HL-60/S4 (cell line): ENCODE measurements around the gene ADAMTS2.

Source experiments
- in situ Hi-C: fragments of 300-500 bp; cut with MboI; formaldehyde crosslinking; loops from 2 replicates; pipeline ENCODE4 v1.14.3; 2022; ENCODE audit warnings: low sequenced_read_pairs

Gene ADAMTS2

GRCh38 chr5:179269781-179270543, 75.3 kb downstream of the ADAMTS2 start:
- in situ Hi-C loops = no loop called here

DNA sequence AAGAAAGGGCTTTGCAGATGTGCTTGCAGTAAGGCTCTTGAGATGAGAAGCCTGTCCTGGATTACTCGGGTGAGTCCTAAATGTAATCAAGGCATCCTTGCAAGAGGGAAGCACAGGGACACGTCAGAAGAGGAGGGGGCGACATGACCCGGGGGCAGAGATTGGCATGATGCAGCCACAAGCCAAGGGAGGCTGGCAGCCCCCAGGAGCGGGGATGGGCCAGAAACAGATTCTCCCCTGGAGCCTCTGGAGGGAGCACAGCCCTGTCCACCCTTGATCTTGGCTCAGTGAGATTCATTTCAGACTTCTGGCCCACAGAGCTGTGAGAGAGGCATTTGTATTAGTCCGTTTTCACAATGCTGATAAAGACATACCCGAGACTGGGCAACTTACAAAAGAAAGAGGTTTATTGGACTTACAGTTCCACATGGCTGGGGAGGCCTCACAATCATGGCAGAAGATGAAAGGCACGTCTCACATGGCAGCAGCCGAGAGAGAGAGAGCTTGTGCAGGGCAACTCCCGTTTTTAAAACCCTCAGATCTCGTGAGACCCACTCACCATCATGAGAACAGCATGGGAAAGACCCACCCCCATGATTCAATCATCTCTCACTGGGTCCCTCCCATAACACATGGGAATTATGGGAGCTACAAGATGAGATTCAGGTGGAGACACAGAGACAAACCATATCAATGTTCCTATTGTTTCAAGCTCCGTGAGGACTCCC, 76.1 kb downstream of the ADAMTS2 start:
- in situ Hi-C loops = no loop called here

GRCh38 chr5:179268399-179268952, 76.8 kb downstream of the ADAMTS2 start:
- in situ Hi-C loops = no loop called here

GRCh38 chr5:179267671-179268083, 77.6 kb downstream of the ADAMTS2 start:
- in situ Hi-C loops = no loop called here

DNA sequence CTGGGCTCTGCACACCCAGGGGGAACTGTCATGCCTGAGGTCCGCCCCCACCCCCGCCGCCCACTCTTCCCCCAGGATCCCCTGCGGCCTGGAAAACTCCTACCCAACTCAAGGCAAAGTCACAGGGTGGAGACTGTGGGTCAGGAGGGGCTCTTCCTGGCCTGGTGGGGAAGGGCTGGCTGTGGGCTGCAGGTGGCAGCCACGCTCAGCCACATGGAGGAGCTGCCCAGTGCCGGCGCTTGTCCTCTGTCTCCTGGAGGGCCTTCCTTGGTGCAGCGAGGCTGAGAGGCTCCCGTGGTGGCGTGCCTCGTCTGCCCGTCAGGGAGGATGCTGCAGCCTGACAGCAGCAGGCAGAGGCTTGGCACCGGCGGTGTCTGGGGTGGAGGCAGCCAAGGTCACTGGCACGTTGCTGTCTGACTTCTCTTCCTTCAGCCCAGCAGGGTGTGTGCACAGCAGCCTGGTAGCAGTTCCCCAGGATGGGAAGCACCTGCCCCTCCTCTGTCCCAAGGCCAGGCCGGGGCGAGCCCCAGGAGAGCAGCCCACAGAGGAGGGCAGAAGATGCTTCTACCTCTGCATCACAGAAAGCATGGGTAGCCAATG, 78.1 kb downstream of the ADAMTS2 start:
- in situ Hi-C loops = no loop called here

- in situ Hi-C loops = no loop called here
Observed at GRCh38 chr5:179266291-179267070, 78.8 kb downstream of the ADAMTS2 start.

GRCh38 chr5:179265514-179266290, 79.6 kb downstream of the ADAMTS2 start:
- in situ Hi-C loops = no loop called here

- in situ Hi-C loops = no loop called here
Observed at GRCh38 chr5:179264783-179265513, 80.3 kb downstream of the ADAMTS2 start.

DNA sequence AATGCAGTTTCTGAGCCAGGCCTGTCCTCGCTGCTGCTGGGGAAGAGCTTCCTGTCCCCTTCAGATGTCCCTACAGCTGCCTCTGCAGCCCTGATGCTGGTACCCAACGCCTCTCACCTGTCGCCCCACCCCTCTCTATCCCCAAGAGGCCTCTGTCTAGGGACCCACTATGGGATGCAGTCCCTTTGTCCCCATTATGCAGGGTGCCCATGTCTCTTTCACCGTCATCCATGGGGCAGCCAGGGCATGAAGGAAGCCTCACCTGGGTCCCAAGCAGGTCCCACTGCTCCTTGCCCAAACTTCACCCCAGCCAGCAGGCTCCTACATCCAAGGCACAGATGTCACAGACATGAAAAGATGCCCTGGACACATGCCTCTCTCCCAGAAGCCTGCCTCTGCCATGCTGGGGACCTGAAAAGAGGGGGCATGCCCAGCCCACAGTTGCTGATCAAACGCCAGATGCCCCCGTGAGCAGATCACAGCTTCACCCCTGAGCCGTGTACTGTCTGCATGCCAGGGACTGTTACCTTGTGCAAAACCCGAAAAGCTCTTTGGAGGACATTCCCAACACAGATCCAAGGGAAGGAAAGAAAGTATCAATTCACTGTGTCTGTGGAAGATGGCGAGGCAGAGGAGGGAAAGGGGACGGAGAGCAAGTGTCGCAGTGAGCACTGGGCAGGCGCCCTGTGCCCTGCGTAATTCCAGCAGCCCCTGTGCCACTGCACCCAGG, 81.0 kb downstream of the ADAMTS2 start:
- in situ Hi-C loops = no loop called here

- in situ Hi-C loops = no loop called here
Observed at GRCh38 chr5:179263391-179264052, 81.7 kb downstream of the ADAMTS2 start.

GRCh38 chr5:179262126-179262920, 82.9 kb downstream of the ADAMTS2 start:
- in situ Hi-C loops = no loop called here

GRCh38 chr5:179261301-179262125, 83.7 kb downstream of the ADAMTS2 start:
- in situ Hi-C loops = no loop called here

- in situ Hi-C loops = no loop called here
Observed at GRCh38 chr5:179260324-179261070, 84.8 kb downstream of the ADAMTS2 start.

DNA sequence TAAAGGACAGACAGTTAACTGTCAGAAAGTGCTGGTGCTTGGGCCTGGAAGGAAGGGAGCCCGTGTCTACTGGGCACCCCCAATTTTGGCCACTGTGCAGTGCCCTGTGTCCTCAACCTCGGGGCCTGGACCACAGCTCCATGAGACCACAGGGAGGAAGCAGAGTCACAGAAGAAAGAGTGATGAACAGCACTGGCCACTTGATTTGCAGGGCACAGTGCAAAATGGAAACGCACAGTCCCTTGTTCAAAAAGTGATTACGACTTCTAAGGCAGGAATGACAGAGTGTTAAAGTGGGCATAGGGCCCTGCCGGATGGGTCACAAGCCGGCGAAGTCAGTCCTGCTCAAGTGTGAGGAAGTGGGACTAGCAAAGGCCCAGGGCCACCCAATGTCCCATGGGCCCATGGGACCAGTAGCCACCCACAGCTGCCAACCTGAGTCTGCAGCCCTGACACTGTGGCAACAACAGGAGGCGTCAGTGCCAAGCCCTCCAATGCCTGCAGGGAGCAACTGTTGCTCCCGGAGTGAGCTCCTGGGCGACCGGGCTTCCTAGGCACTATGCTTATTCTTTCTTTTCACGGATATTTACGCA, 85.4 kb downstream of the ADAMTS2 start:
- in situ Hi-C loops = no loop called here

DNA sequence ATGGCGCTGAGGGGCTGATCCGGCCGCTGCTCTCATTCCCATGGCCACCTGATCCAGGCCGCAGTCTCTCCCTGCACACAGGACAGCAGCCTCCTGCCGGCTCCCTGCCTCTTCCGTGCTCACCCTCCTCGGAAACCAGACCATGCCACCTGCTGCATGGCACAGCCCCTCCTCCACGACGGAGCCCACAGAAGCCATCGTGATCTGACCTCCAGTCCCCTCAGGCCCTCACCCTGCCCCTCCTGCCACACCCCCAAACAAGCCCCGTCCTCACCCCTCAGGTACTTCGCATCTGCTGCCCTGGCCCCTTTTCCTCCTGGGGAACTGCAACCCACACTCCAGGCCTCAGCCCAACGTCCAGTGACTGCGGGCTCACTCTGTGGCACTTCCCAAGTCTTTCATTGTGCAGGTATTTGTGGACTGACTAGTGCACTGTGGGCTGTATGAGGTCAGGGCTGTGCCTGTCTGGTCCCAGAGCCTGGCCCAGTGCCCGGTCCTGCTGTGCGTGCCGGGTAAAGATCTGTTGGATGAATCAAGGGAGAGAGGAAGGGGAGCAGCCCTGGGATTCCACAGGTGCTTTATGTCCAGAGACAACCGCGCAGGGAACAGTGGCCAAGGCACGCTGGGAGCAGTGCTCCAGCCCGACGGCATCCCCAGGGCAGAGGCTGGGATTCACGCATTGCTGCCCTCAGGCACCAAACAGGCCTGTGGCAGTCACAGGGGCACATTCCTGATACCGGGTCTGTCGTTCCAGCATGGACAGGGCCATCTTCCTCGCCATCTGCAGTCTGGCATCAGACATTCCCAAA, 86.1 kb downstream of the ADAMTS2 start:
- in situ Hi-C loops = no loop called here
